PFSK-1 (cell line): ENCODE results near the gene AGTPBP1.

Experiments used
- FOXP2 ChIP-seq: optimal IDR thresholded peaks from 2 replicates; pipeline ENCODE3; 2011; ENCODE audit warnings: borderline replicate concordance, control low read depth, inconsistent platforms; ENCODE audit not compliant: insufficient read depth; ENCODE audit errors: extremely low read length, extremely low read depth
- POLR2AphosphoS5 ChIP-seq: IDR thresholded peaks from 2 replicates; pipeline ENCODE4 v1.6.1; 2012; ENCODE audit warnings: low read depth, mild to moderate bottlenecking, control low read depth, low read length, moderate library complexity
- REST ChIP-seq, 2 experiments: IDR thresholded peaks; 2 replicates each; pipeline versions ENCODE4 v1.6.1 to v1.8.0; 2011 to 2012; ENCODE audit warnings: low read depth in 2 of 2, low read length in 2 of 2, control low read depth in 1 of 2, inconsistent platforms in 1 of 2, mild to moderate bottlenecking in 1 of 2, moderate library complexity in 1 of 2; ENCODE audit not compliant: insufficient read depth in 1 of 2
- SIN3A ChIP-seq: IDR thresholded peaks from 2 replicates; pipeline ENCODE4 v1.6.1; 2012; ENCODE audit warnings: mild to moderate bottlenecking, low read length, moderate library complexity, borderline replicate concordance; ENCODE audit not compliant: insufficient read depth
- TAF1 ChIP-seq: IDR thresholded peaks from 2 replicates; pipeline ENCODE4 v1.6.1; 2012; ENCODE audit warnings: low read length, control low read depth, borderline replicate concordance; ENCODE audit not compliant: insufficient read depth

The AGTPBP1 gene

GRCh38 chr9:85737671-85738070 lies 4.1 kb downstream of the AGTPBP1 start:
- TF ChIP-seq POLR2AphosphoS5 (no peak), SIN3A (no peak), REST (IDR thresholded peaks at IDR 0.05; ENCODE audit: insufficient read depth in 1 of 2, low read depth in 2 of 2, low read length in 2 of 2) (no peak), TAF1 (no peak), FOXP2 (no peak)

GRCh38 chr9:85730916-85731630 lies 10.7 kb downstream of the AGTPBP1 start:
- no peak for TF ChIP-seq POLR2AphosphoS5
- TF ChIP-seq FOXP2, result no peak
- TF ChIP-seq REST (IDR thresholded peaks at IDR 0.05; ENCODE audit: insufficient read depth in 1 of 2, low read depth in 2 of 2, low read length in 2 of 2), result no peak
- no peak for TF ChIP-seq SIN3A
- no peak for TF ChIP-seq TAF1

- TF ChIP-seq TAF1 (no peak), FOXP2 (no peak), REST (IDR thresholded peaks at IDR 0.05; ENCODE audit: insufficient read depth in 1 of 2, low read depth in 2 of 2, low read length in 2 of 2) (no peak), POLR2AphosphoS5 (no peak), SIN3A (no peak)
Observed at GRCh38 chr9:85729882-85730281, 11.9 kb downstream of the AGTPBP1 start.

GRCh38 chr9:85727500-85727899 lies 14.3 kb downstream of the AGTPBP1 start:
- no peak for TF ChIP-seq REST (IDR thresholded peaks at IDR 0.05; ENCODE audit: insufficient read depth in 1 of 2, low read depth in 2 of 2, low read length in 2 of 2)
- TF ChIP-seq SIN3A, result no peak
- TF ChIP-seq POLR2AphosphoS5, result no peak
- TF ChIP-seq FOXP2, result no peak
- no peak for TF ChIP-seq TAF1

GRCh38 chr9:85726737-85727136 lies 15.0 kb downstream of the AGTPBP1 start:
- TF ChIP-seq SIN3A (no peak), REST (IDR thresholded peaks at IDR 0.05; ENCODE audit: insufficient read depth in 1 of 2, low read depth in 2 of 2, low read length in 2 of 2) (no peak), FOXP2 (no peak), POLR2AphosphoS5 (no peak), TAF1 (no peak)
